Gastroesophageal sphincter (tissue), 3 donors: ENCODE results near the gene MSN.

Experiments
- POLR2A ChIP-seq, 2 donors: fragments of 450-650 bp; IDR thresholded peaks; one replicate each; pipeline ENCODE4 v1.6.1; 2017; ENCODE audit warnings: antibody characterized with exemption in 2 of 2, mild to moderate bottlenecking in 2 of 2, moderate library complexity in 1 of 2
- TF ChIP-seq, protein P1 (sequence below), 4 experiments: fragments of 200-600 bp in 2 of 4; fragments of 450-650 bp in 2 of 4; sonication (generic) in 1 of 4; IDR thresholded peaks; one replicate each; pipeline ENCODE4 v1.5.1; 2017 to 2019; ENCODE audit warnings: antibody characterized with exemption in 4 of 4, mild to moderate bottlenecking in 2 of 4, moderate library complexity in 2 of 4

GRCh38 chrX:65712005-65712806 lies 44.8 kb downstream of the MSN start:
- no peak for TF ChIP-seq POLR2A (IDR thresholded peaks at IDR 0.05)
- TF ChIP-seq, protein P1, sequence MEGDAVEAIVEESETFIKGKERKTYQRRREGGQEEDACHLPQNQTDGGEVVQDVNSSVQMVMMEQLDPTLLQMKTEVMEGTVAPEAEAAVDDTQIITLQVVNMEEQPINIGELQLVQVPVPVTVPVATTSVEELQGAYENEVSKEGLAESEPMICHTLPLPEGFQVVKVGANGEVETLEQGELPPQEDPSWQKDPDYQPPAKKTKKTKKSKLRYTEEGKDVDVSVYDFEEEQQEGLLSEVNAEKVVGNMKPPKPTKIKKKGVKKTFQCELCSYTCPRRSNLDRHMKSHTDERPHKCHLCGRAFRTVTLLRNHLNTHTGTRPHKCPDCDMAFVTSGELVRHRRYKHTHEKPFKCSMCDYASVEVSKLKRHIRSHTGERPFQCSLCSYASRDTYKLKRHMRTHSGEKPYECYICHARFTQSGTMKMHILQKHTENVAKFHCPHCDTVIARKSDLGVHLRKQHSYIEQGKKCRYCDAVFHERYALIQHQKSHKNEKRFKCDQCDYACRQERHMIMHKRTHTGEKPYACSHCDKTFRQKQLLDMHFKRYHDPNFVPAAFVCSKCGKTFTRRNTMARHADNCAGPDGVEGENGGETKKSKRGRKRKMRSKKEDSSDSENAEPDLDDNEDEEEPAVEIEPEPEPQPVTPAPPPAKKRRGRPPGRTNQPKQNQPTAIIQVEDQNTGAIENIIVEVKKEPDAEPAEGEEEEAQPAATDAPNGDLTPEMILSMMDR (IDR thresholded peaks at IDR 0.05) = no peak
